ENCODE measurements around the gene THOC2. TPM values are rescaled to one million over a fixed set of nuclear protein-coding genes. Genes with fewer than 3 reads are reported as not detected.
"Not testable (repeated sequence)": the region's sequence is repeated elsewhere in the genome, so short reads cannot be mapped to it uniquely, and the experiment has no call there.

The THOC2 gene
- total RNA-seq, 1 donor from 2014 or later: 91.1 TPM

GRCh38 chrX:123580792-123581191 is 152.1 kb downstream of the THOC2 start:
- no peaks in the 10 kb centered on the region for H3K27me3 Mint-ChIP-seq (ENCODE audit: low read depth)
- no peak overlapping the region for H3K27ac Mint-ChIP-seq (ENCODE audit: unreplicated experiment)
- no peak overlapping the region for H3K4me3 Mint-ChIP-seq
- TF ChIP-seq CTCF (conservative IDR thresholded peaks at IDR 0.05): no peak
- DNase-seq (ENCODE audit: low read depth, low spot score): no peak
- H3K9me3 Mint-ChIP-seq: peaks cover 7% of the 10 kb centered on the region
- no peaks in the 10 kb centered on the region for H3K4me1 Mint-ChIP-seq
- peaks cover 7% of the 10 kb centered on the region for H3K36me3 Mint-ChIP-seq (ENCODE audit: low read depth)

DNA sequence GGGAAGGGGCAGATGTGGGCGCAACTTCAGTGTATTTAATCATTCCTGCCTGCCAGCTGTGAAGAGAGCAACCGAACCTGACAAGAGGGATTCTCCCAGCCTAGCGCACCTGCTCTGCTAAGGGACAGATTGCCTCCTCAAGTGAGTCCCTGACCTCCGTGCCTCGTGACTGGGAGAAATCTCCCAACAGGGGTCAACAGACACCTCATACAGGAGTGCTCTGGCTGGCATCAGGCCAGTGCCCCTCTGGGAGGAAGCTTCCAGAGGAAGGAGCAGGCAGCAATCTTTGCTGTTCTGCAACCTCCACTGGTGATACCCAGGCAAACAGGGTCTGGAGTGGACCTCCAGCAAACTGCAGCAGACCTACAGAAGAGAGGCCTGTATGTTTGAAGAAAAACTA is 158.8 kb downstream of the THOC2 start:
- H3K4me3 Mint-ChIP-seq; DNase-seq (ENCODE audit: low read depth, low spot score); H3K4me1 Mint-ChIP-seq; H3K27ac Mint-ChIP-seq (ENCODE audit: unreplicated experiment); H3K27me3 Mint-ChIP-seq (ENCODE audit: low read depth): not testable (repeated sequence)
- Mint-ChIP-seq H3K9me3 (peaks cover 15% of the 10 kb centered on the region), H3K36me3 (ENCODE audit: low read depth) (peaks cover 19% of the 10 kb centered on the region)

DNA sequence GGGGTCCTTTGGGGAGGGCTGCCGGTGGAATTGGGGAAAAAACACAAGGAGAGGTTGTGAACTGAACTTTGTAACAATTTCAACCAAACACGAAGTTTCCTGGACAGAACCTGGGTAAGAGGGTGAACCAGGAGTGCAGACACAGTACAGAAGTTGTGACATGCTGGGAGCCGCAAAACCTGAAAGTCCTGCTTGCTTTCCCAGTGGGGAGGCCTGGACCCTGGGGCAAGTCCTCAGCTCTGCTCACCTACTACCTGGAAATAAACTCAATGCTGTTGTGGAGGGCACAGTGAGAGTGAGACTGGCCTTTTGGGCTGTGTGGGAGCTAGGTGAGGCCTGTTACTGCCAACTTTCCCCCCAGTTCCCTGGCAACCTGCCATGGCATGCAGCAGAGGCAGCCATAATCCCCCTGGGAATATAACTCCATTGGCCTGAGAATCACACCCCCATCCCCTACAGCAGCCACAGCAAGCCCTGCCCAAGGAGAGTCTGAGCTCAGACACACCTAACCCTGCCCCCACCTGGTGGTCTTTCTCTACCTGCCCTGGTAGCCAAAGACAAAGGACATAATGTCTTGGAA is 162.8 kb downstream of the THOC2 start:
- Mint-ChIP-seq H3K36me3 (ENCODE audit: low read depth) (peaks cover 13% of the 10 kb centered on the region), H3K27ac (ENCODE audit: unreplicated experiment) (no peak overlapping the region), H3K9me3 (peaks cover 16% of the 10 kb centered on the region), H3K4me3 (no peak overlapping the region), H3K27me3 (ENCODE audit: low read depth) (no peaks in the 10 kb centered on the region), H3K4me1 (no peaks in the 10 kb centered on the region)
- no peak for TF ChIP-seq CTCF (conservative IDR thresholded peaks at IDR 0.05)
- no peak for DNase-seq (ENCODE audit: low read depth, low spot score)

GRCh38 chrX:123563167-123563566 is 169.7 kb downstream of the THOC2 start:
- Mint-ChIP-seq H3K27me3 (ENCODE audit: low read depth) (no peaks in the 10 kb centered on the region), H3K27ac (ENCODE audit: unreplicated experiment) (no peak overlapping the region), H3K36me3 (ENCODE audit: low read depth) (peaks cover 3% of the 10 kb centered on the region), H3K9me3 (peaks cover 13% of the 10 kb centered on the region), H3K4me3 (no peak overlapping the region), H3K4me1 (no peaks in the 10 kb centered on the region)
- TF ChIP-seq CTCF (conservative IDR thresholded peaks at IDR 0.05): no peak
- no peak for DNase-seq (ENCODE audit: low read depth, low spot score)

GRCh38 chrX:123562342-123563146 is 170.3 kb downstream of the THOC2 start:
- Mint-ChIP-seq H3K27ac (ENCODE audit: unreplicated experiment) (no peak overlapping the region), H3K4me3 (no peak overlapping the region), H3K36me3 (ENCODE audit: low read depth) (peaks cover 3% of the 10 kb centered on the region), H3K27me3 (ENCODE audit: low read depth) (no peaks in the 10 kb centered on the region), H3K4me1 (no peaks in the 10 kb centered on the region), H3K9me3 (peaks cover 13% of the 10 kb centered on the region)
- no peak for DNase-seq (ENCODE audit: low read depth, low spot score)
- no peak for TF ChIP-seq CTCF (conservative IDR thresholded peaks at IDR 0.05)
